PC-3 (cell line): Measurements from ENCODE around the gene ANGPTL4.

Experiments used
- EZH2 ChIP-seq: fragments of 300-600 bp; sonication (generic); IDR thresholded peaks from one replicate; pipeline ENCODE4 v1.6.1; 2017; ENCODE audit warnings: antibody characterized with exemption, mild to moderate bottlenecking, low read length; ENCODE audit not compliant: unreplicated experiment
- EZH2phosphoT487 ChIP-seq: fragments of 300-600 bp; sonication (generic); IDR thresholded peaks from 2 replicates; pipeline ENCODE4 v1.6.1; 2018; ENCODE audit warnings: mild to moderate bottlenecking, antibody characterized with exemption, low read length, borderline replicate concordance
- TF ChIP-seq, protein P1 (sequence below): fragments of 300-600 bp; sonication (generic); conservative IDR thresholded peaks from 2 replicates; pipeline ENCODE4 v1.5.1; 2017; ENCODE audit warnings: antibody characterized with exemption, low read depth, mild to moderate bottlenecking, low read length

DNA sequence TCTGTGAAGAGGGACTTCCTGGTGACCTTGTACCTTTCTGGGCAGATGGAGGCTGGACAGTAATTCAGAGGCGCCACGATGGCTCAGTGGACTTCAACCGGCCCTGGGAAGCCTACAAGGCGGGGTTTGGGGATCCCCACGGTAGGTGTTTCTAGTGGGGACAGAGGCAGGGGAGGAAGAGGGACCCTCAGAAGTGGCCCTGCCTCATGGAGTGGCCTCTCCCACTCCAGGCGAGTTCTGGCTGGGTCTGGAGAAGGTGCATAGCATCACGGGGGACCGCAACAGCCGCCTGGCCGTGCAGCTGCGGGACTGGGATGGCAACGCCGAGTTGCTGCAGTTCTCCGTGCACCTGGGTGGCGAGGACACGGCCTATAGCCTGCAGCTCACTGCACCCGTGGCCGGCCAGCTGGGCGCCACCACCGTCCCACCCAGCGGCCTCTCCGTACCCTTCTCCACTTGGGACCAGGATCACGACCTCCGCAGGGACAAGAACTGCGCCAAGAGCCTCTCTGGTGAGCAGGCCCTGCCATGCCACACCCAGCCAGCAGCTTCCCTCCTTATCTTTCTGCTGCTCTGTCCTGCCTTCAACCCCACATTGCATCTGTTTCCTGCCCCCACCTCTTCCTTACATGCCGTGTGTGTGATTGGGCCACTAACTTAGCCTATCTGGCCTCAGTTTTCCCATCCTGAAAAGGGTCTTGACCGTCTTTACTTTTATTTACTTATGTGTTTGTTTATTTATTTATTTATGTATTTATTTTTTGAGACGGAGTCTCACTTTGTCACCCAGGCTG lies 7.3 kb downstream of the ANGPTL4 start:
- TF ChIP-seq, protein P1, sequence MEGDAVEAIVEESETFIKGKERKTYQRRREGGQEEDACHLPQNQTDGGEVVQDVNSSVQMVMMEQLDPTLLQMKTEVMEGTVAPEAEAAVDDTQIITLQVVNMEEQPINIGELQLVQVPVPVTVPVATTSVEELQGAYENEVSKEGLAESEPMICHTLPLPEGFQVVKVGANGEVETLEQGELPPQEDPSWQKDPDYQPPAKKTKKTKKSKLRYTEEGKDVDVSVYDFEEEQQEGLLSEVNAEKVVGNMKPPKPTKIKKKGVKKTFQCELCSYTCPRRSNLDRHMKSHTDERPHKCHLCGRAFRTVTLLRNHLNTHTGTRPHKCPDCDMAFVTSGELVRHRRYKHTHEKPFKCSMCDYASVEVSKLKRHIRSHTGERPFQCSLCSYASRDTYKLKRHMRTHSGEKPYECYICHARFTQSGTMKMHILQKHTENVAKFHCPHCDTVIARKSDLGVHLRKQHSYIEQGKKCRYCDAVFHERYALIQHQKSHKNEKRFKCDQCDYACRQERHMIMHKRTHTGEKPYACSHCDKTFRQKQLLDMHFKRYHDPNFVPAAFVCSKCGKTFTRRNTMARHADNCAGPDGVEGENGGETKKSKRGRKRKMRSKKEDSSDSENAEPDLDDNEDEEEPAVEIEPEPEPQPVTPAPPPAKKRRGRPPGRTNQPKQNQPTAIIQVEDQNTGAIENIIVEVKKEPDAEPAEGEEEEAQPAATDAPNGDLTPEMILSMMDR = no peak
- TF ChIP-seq EZH2 (no peak), EZH2phosphoT487 (no peak)
